NCI-H1417 (cell line): ENCODE results near the gene NUF2.

Source experiments
- DNase-seq, 3 experiments: peaks; one replicate each; lab custom pipeline; 2025; lab: John Stamatoyannopoulos, UW

The NUF2 gene

DNA sequence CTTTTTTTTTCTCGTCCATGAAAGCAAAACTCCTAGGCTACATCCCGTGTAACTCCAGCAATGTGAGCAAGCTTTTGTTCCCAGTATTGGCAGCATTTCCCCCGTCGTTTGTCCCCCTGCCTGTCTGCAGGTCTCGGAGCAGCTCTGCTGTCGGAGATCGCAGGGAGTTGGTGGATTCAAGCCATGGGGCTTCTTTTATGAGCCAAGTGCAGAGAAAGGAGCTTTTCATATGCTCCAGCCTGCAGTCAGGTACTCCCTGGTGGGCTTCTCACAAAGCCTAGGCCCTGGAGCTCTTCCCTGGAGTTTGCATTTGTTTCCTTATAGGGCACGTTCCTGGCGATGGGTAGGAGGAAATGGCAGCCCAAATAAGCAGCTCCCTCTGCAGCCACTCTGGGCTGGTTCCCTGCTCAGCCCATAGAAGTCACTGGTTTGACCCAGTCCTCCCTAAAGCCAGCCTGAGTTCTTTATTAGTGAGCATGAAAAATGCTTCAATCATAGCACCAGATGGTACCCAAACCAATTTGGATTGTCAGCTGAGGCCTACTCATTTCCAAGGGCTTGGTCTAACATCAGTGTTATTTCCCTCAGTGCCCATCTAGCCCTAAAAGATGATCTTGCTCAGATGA is 78.3 kb downstream of the NUF2 start:
- DNase-seq: no peak

DNA sequence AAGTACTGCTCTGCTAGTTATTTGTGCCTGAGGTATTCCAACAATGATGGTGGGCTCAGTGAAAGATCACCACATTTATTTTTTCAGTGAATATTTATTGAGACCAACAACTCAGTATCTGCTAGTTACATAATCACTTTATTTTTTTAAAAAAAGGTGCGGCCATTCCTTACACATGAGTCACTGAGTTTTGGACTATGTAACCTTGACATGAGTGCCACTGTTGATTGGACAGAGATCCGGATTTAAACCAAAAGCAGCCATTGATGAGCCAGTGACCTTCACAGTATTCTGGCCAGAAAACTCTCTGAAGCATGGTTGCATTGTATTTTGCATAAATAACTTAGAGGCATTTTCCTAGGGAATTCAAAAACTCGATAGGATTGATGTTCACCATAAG is 79.5 kb downstream of the NUF2 start:
- no peak for DNase-seq
